ENCODE data around the gene ANK3. TPM values are rescaled to one million over a fixed set of nuclear protein-coding genes. Genes with fewer than 3 reads are reported as not detected.

The ANK3 gene
- total and polyA plus RNA-seq, 2 experiments from 2014 or later = 46.5 to 85.2 TPM

DNA sequence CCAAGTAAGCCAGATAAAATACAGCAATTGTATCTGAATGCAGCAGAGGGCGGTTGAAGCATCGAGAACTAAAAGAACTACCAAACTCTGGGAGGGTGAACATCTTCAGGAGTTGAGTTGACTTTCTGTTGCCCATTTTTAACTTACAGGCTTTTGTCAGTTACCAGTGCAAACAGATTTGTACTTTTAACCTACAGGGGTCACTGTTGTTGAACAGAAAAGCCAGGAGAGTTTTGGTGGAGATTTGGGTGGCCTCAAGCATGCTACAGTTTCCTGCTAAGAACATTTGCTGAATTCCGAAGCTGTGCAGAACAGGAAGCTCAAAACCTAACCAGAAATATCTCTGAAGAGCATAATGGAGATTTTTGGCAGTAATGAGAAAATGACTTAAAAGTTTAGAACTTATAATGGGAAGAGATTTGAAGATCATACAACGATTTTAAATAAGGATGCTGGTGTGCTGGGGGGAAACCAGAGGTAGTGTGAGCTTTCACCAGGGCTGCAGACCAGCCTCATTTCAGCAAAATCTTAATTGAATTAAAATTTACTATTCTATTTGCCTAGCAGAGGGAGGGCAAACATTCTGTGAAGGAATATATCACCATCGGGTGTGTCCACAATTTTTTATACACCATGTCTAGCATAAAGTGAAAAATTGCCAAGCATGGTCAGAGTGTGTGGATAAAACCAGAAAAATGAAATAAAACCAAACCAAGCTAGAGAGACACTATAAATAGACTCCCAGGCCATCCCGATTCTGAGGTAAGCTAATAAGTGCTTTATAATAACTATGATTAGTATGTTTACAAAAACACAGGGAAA lies 274.7 kb downstream of the ANK3 start (continued):
- TF ChIP-seq, protein P1, sequence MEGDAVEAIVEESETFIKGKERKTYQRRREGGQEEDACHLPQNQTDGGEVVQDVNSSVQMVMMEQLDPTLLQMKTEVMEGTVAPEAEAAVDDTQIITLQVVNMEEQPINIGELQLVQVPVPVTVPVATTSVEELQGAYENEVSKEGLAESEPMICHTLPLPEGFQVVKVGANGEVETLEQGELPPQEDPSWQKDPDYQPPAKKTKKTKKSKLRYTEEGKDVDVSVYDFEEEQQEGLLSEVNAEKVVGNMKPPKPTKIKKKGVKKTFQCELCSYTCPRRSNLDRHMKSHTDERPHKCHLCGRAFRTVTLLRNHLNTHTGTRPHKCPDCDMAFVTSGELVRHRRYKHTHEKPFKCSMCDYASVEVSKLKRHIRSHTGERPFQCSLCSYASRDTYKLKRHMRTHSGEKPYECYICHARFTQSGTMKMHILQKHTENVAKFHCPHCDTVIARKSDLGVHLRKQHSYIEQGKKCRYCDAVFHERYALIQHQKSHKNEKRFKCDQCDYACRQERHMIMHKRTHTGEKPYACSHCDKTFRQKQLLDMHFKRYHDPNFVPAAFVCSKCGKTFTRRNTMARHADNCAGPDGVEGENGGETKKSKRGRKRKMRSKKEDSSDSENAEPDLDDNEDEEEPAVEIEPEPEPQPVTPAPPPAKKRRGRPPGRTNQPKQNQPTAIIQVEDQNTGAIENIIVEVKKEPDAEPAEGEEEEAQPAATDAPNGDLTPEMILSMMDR (conservative IDR thresholded peaks at IDR 0.05; ENCODE audit: low read depth in 2 of 2) = peak; percentile 73 to 87
- TF ChIP-seq CREB1 (CRISPR knock-in tag; IDR thresholded peaks at IDR 0.05; ENCODE audit: low read depth) = no peak

DNA sequence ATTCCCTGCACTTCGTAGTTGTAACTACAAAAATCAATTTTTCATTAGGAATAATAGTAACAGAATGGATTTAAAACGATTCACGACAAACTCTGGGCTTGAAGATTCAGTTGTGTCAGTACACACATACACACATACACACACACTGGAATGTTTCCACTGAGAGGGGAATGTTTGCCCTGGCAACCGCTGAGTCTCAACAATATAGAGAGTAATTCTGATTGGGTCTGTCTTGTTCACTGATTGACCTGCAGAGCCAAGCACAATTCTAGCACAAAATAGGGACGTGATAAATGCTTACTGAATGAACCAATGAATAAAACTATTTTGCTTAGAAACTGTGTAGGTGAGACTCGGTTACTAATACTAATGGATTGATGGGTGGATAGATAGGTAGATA lies 278.9 kb downstream of the ANK3 start:
- no peaks in the 10 kb centered on the region for H3K4me1 ChIP-seq (ENCODE audit: insufficient read depth)
- H3K79me2 ChIP-seq (replicated peaks; ENCODE audit: insufficient read depth) = no peaks in the 10 kb centered on the region
- no peak overlapping the region for H3K4me3 ChIP-seq
- no peaks in the 10 kb centered on the region for H3K36me3 ChIP-seq (ENCODE audit: insufficient read depth)
- Mint-ChIP-seq H3K4me1 (no peaks in the 10 kb centered on the region), H3K27ac (no peak overlapping the region), H3K27me3 (ENCODE audit: insufficient read depth, low read depth, poor library complexity) (no peaks in the 10 kb centered on the region), H3K4me3 (no peak overlapping the region), H3K36me3 (ENCODE audit: low read depth) (no peaks in the 10 kb centered on the region; the same call in 2 of the 3 replicates), H3K9me3 (no peaks in the 10 kb centered on the region)
- H3K4me2 ChIP-seq = no peak overlapping the region
- H3F3A ChIP-seq (replicated peaks; ENCODE audit: low read depth) = no peaks in the 10 kb centered on the region
- no peak for ATAC-seq
- no peaks in the 10 kb centered on the region for H4K20me1 ChIP-seq (replicated peaks; ENCODE audit: insufficient read depth)
- no peak overlapping the region for H2AFZ ChIP-seq
- no peaks in the 10 kb centered on the region for H3K9me2 ChIP-seq (ENCODE audit: insufficient read depth)
- no peak for DNase-seq (ENCODE audit: low spot score)
- no peaks in the 10 kb centered on the region for H3K27me3 ChIP-seq (ENCODE audit: insufficient read depth)
- no peak overlapping the region for H3K27ac ChIP-seq (ENCODE audit: low read depth)
- TF ChIP-seq ZNF331 (CRISPR knock-in tag; IDR thresholded peaks at IDR 0.05; ENCODE audit: low read depth) (no peak), JUNB (IDR thresholded peaks at IDR 0.05; ENCODE audit: unreplicated experiment) (no peak), NANOG (IDR thresholded peaks at IDR 0.05; ENCODE audit: borderline replicate concordance) (no peak), STAT1 (IDR thresholded peaks at IDR 0.05; ENCODE audit: unreplicated experiment) (no peak), CREB1 (CRISPR knock-in tag; IDR thresholded peaks at IDR 0.05; ENCODE audit: low read depth) (no peak), EZH2 (IDR thresholded peaks at IDR 0.05; ENCODE audit: low read depth, unreplicated experiment) (no peak), ZNF114 (CRISPR knock-in tag; IDR thresholded peaks at IDR 0.05) (no peak), POLR2AphosphoS5 (IDR thresholded peaks at IDR 0.05; ENCODE audit: low read depth) (no peak)
- TF ChIP-seq, protein P2, sequence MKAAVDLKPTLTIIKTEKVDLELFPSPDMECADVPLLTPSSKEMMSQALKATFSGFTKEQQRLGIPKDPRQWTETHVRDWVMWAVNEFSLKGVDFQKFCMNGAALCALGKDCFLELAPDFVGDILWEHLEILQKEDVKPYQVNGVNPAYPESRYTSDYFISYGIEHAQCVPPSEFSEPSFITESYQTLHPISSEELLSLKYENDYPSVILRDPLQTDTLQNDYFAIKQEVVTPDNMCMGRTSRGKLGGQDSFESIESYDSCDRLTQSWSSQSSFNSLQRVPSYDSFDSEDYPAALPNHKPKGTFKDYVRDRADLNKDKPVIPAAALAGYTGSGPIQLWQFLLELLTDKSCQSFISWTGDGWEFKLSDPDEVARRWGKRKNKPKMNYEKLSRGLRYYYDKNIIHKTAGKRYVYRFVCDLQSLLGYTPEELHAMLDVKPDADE (IDR thresholded peaks at IDR 0.05) = no peak
- TF ChIP-seq, protein P3, sequence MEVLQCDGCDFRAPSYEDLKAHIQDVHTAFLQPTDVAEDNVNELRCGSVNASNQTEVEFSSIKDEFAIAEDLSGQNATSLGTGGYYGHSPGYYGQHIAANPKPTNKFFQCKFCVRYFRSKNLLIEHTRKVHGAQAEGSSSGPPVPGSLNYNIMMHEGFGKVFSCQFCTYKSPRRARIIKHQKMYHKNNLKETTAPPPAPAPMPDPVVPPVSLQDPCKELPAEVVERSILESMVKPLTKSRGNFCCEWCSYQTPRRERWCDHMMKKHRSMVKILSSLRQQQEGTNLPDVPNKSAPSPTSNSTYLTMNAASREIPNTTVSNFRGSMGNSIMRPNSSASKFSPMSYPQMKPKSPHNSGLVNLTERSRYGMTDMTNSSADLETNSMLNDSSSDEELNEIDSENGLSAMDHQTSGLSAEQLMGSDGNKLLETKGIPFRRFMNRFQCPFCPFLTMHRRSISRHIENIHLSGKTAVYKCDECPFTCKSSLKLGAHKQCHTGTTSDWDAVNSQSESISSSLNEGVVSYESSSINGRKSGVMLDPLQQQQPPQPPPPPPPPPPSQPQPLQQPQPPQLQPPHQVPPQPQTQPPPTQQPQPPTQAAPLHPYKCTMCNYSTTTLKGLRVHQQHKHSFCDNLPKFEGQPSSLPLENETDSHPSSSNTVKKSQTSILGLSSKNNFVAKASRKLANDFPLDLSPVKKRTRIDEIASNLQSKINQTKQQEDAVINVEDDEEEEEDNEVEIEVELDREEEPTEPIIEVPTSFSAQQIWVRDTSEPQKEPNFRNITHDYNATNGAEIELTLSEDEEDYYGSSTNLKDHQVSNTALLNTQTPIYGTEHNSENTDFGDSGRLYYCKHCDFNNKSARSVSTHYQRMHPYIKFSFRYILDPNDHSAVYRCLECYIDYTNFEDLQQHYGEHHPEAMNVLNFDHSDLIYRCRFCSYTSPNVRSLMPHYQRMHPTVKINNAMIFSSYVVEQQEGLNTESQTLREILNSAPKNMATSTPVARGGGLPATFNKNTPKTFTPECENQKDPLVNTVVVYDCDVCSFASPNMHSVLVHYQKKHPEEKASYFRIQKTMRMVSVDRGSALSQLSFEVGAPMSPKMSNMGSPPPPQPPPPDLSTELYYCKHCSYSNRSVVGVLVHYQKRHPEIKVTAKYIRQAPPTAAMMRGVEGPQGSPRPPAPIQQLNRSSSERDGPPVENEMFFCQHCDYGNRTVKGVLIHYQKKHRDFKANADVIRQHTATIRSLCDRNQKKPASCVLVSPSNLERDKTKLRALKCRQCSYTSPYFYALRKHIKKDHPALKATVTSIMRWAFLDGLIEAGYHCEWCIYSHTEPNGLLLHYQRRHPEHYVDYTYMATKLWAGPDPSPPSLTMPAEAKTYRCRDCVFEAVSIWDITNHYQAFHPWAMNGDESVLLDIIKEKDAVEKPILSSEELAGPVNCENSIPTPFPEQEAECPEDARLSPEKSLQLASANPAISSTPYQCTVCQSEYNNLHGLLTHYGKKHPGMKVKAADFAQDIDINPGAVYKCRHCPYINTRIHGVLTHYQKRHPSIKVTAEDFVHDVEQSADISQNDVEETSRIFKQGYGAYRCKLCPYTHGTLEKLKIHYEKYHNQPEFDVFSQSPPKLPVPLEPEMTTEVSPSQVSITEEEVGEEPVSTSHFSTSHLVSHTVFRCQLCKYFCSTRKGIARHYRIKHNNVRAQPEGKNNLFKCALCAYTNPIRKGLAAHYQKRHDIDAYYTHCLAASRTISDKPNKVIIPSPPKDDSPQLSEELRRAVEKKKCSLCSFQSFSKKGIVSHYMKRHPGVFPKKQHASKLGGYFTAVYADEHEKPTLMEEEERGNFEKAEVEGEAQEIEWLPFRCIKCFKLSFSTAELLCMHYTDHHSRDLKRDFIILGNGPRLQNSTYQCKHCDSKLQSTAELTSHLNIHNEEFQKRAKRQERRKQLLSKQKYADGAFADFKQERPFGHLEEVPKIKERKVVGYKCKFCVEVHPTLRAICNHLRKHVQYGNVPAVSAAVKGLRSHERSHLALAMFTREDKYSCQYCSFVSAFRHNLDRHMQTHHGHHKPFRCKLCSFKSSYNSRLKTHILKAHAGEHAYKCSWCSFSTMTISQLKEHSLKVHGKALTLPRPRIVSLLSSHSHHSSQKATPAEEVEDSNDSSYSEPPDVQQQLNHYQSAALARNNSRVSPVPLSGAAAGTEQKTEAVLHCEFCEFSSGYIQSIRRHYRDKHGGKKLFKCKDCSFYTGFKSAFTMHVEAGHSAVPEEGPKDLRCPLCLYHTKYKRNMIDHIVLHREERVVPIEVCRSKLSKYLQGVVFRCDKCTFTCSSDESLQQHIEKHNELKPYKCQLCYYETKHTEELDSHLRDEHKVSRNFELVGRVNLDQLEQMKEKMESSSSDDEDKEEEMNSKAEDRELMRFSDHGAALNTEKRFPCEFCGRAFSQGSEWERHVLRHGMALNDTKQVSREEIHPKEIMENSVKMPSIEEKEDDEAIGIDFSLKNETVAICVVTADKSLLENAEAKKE (CRISPR knock-in tag; IDR thresholded peaks at IDR 0.05) = no peak
- TF ChIP-seq, protein P4, sequence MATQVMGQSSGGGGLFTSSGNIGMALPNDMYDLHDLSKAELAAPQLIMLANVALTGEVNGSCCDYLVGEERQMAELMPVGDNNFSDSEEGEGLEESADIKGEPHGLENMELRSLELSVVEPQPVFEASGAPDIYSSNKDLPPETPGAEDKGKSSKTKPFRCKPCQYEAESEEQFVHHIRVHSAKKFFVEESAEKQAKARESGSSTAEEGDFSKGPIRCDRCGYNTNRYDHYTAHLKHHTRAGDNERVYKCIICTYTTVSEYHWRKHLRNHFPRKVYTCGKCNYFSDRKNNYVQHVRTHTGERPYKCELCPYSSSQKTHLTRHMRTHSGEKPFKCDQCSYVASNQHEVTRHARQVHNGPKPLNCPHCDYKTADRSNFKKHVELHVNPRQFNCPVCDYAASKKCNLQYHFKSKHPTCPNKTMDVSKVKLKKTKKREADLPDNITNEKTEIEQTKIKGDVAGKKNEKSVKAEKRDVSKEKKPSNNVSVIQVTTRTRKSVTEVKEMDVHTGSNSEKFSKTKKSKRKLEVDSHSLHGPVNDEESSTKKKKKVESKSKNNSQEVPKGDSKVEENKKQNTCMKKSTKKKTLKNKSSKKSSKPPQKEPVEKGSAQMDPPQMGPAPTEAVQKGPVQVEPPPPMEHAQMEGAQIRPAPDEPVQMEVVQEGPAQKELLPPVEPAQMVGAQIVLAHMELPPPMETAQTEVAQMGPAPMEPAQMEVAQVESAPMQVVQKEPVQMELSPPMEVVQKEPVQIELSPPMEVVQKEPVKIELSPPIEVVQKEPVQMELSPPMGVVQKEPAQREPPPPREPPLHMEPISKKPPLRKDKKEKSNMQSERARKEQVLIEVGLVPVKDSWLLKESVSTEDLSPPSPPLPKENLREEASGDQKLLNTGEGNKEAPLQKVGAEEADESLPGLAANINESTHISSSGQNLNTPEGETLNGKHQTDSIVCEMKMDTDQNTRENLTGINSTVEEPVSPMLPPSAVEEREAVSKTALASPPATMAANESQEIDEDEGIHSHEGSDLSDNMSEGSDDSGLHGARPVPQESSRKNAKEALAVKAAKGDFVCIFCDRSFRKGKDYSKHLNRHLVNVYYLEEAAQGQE (IDR thresholded peaks at IDR 0.05; ENCODE audit: unreplicated experiment) = no peak

Data from GM23338 (cell line).